Sigmoid colon (tissue), 4 donors: Measurements from ENCODE around the gene FUT8.

Source experiments
- EP300 ChIP-seq, 4 donors: sonication (generic); formaldehyde crosslinking; IDR thresholded peaks; one replicate each; pipeline ENCODE4 v1.6.1; 2017; ENCODE audit warnings: antibody characterized with exemption in 4 of 4
- POLR2A ChIP-seq, 2 donors: fragments of 450-650 bp; IDR thresholded peaks; one replicate each; pipeline ENCODE4 v1.6.1; 2016; ENCODE audit warnings: antibody characterized with exemption in 2 of 2, mild to moderate bottlenecking in 2 of 2, moderate library complexity in 2 of 2
- POLR2AphosphoS5 ChIP-seq, 4 donors: sonication (generic); formaldehyde crosslinking; IDR thresholded peaks; one replicate each; pipeline ENCODE4 v1.6.1; 2017; ENCODE audit warnings: antibody characterized with exemption in 4 of 4
- TF ChIP-seq, protein P1 (sequence below), 4 experiments: fragments of 450-650 bp in 3 of 4; fragments of 200-600 bp in 1 of 4; IDR thresholded peaks; one replicate each; pipeline ENCODE4 v1.5.1; 2016 to 2019; ENCODE audit warnings: antibody characterized with exemption in 4 of 4, mild to moderate bottlenecking in 3 of 4, moderate library complexity in 2 of 4

DNA sequence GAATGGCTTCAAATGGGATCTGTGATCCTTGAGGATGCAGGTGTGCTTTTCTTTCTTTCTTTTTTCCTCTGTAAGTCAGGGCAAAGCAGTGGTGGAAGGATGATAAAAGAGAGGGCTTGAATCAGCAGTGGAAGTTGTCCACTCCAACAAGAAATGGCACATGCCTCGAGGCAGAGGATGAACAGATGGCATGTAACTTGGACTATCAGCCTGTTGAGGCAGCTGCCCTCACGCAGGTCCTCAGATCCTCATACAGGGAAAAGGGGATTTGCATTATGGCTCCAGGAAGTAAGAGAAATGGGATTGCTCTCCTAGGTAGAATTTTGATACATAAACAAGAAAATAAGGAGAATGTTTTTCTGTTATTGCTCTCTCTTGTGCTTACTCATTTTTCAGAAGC, 368.0 kb downstream of the FUT8 start:
- TF ChIP-seq, protein P1, sequence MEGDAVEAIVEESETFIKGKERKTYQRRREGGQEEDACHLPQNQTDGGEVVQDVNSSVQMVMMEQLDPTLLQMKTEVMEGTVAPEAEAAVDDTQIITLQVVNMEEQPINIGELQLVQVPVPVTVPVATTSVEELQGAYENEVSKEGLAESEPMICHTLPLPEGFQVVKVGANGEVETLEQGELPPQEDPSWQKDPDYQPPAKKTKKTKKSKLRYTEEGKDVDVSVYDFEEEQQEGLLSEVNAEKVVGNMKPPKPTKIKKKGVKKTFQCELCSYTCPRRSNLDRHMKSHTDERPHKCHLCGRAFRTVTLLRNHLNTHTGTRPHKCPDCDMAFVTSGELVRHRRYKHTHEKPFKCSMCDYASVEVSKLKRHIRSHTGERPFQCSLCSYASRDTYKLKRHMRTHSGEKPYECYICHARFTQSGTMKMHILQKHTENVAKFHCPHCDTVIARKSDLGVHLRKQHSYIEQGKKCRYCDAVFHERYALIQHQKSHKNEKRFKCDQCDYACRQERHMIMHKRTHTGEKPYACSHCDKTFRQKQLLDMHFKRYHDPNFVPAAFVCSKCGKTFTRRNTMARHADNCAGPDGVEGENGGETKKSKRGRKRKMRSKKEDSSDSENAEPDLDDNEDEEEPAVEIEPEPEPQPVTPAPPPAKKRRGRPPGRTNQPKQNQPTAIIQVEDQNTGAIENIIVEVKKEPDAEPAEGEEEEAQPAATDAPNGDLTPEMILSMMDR (IDR thresholded peaks at IDR 0.05): no peak
- TF ChIP-seq EP300 (IDR thresholded peaks at IDR 0.05) (no peak), POLR2A (IDR thresholded peaks at IDR 0.05) (no peak), POLR2AphosphoS5 (IDR thresholded peaks at IDR 0.05) (no peak)
